NCI-H128 (cell line): Measurements from ENCODE around the gene MAS1.
A peak's percentile ranks its signal among the peaks of the same experiment; 100 is the strongest.
"Not testable (repeated sequence)": the region's sequence is repeated elsewhere in the genome, so short reads cannot be mapped to it uniquely, and the experiment has no call there.

Experiments
- DNase-seq: peaks from one replicate; lab custom pipeline; 2025; ENCODE audit not compliant: unreplicated experiment; lab: John Stamatoyannopoulos, UW

MAS1 gene

GRCh38 chr6:159916237-159916636 is 25.4 kb downstream of the MAS1 start:
- no peak for DNase-seq

GRCh38 chr6:159916752-159917151 is 26.0 kb downstream of the MAS1 start:
- DNase-seq = no peak

- DNase-seq = no peak
Measured at GRCh38 chr6:159919011-159919511, 28.3 kb downstream of the MAS1 start.

- no peak for DNase-seq
Measured at GRCh38 chr6:159919800-159920199, 29.0 kb downstream of the MAS1 start.

GRCh38 chr6:159924150-159924549 is 33.4 kb downstream of the MAS1 start:
- not testable (repeated sequence) for DNase-seq

- DNase-seq = no peak
Measured at GRCh38 chr6:159926542-159927203, 35.9 kb downstream of the MAS1 start.

GRCh38 chr6:159929819-159930218 is 39.0 kb downstream of the MAS1 start:
- DNase-seq = peak; percentile 3

GRCh38 chr6:159931112-159931511 is 40.3 kb downstream of the MAS1 start:
- no peak for DNase-seq

- no peak for DNase-seq
Measured at GRCh38 chr6:159931846-159932245, 41.1 kb downstream of the MAS1 start.

GRCh38 chr6:159933077-159933476 is 42.3 kb downstream of the MAS1 start:
- DNase-seq = no peak

- no peak for DNase-seq
Measured at GRCh38 chr6:159934181-159934580, 43.4 kb downstream of the MAS1 start.

GRCh38 chr6:159935065-159935464 is 44.3 kb downstream of the MAS1 start:
- DNase-seq = no peak

GRCh38 chr6:159935633-159936032 is 44.8 kb downstream of the MAS1 start:
- no peak for DNase-seq

GRCh38 chr6:159939591-159940016 is 48.8 kb downstream of the MAS1 start:
- no peak for DNase-seq
